K562 (cell line): Measurements from ENCODE around the gene ZDHHC8. TPM values are rescaled to one million over a fixed set of nuclear protein-coding genes. Genes with fewer than 3 reads are reported as not detected.

ENCODE experiments used
- ATF2 ChIP-seq: sonication (generic); formaldehyde crosslinking; IDR thresholded peaks from 2 replicates; pipeline ENCODE4 v1.8.1; 2022; ENCODE audit warnings: missing genetic modification reagents
- CBX1 ChIP-seq: sonication (generic); IDR thresholded peaks from 2 replicates; pipeline ENCODE4 v1.6.1; 2016; ENCODE audit warnings: antibody characterized with exemption, low read depth, mild to moderate bottlenecking
- MLLT1 ChIP-seq, 2 experiments: fragments of 450-650 bp; IDR thresholded peaks; 2 replicates each; pipeline ENCODE4 v1.6.1; 2016
- MTF1 ChIP-seq: fragments of 250-450 bp; sonication (Bioruptor Pico); IDR thresholded peaks from 2 replicates; pipeline ENCODE4 v1.9.0; 2021; ENCODE audit warnings: moderate library complexity, mild to moderate bottlenecking, inconsistent platforms, borderline replicate concordance
- RBFOX2 ChIP-seq: fragments of 200-400 bp; formaldehyde crosslinking; IDR thresholded peaks from 2 replicates; pipeline ENCODE4 v1.6.1; 2017; ENCODE audit warnings: low read depth, mild to moderate bottlenecking, low read length, moderate library complexity
- RBM34 ChIP-seq: fragments of 200-400 bp; formaldehyde crosslinking; IDR thresholded peaks from 2 replicates; pipeline ENCODE4 v1.6.1; 2018; ENCODE audit warnings: low read length, borderline replicate concordance; ENCODE audit not compliant: insufficient read depth
- SMARCA4 ChIP-seq: fragments of 450-650 bp; IDR thresholded peaks from 2 replicates; pipeline ENCODE4 v1.6.1; 2016
- TSHZ1 ChIP-seq: fragments of 250-450 bp; sonication (Bioruptor Pico); IDR thresholded peaks from 2 replicates; pipeline ENCODE4 v1.4.0; 2020; ENCODE audit warnings: mild to moderate bottlenecking, moderate library complexity
- ZBTB1 ChIP-seq: sonication (generic); formaldehyde crosslinking; IDR thresholded peaks from 2 replicates; pipeline ENCODE4 v1.8.1; 2023; ENCODE audit warnings: missing genetic modification reagents, low read depth, mild to moderate bottlenecking, borderline replicate concordance
- ZNF134 ChIP-seq: fragments of 250-450 bp; sonication (Bioruptor Pico); conservative IDR thresholded peaks from 2 replicates; pipeline ENCODE4 v1.4.0; 2020
- ZNF561 ChIP-seq: fragments of 450-650 bp; formaldehyde crosslinking; conservative IDR thresholded peaks from 2 replicates; pipeline ENCODE4 v1.4.0; 2020; ENCODE audit warnings: mild to moderate bottlenecking, moderate library complexity
- polyA plus RNA-seq, 8 experiments: library from polyadenylated mRNA; depleted of rRNA in 4 of 8; stranded (reverse) in 5 of 8; unstranded in 3 of 8; fragments of >200 nt; fragmentation: Nextera tagmentation in 2 of 8; fragmentation: Illumina TruSeq in 1 of 8; extraction: Ambion mirVana in 2 of 8; extraction: Trizol in 1 of 8; gene quantifications; 2 replicates each; pipeline versions ENCODE4 v1.2.1 to v1.2.3, GENCODE V29; 2011 to 2014; ENCODE audit warnings: inconsistent platforms in 1 of 8, missing spikeins in 1 of 8
- total RNA-seq, 7 experiments: library from RNA; depleted of rRNA in 6 of 7; stranded (reverse); fragments of >200 nt in 6 of 7; fragmentation: Illumina TruSeq in 2 of 7; extraction: Trizol in 2 of 7; gene quantifications; 2 replicates each; pipeline versions ENCODE4 v1.2.1 to v1.2.3, GENCODE V29; 2011 to 2021; ENCODE audit warnings: low replicate concordance in 1 of 7
- TF ChIP-seq, protein P1 (sequence below): sonication (generic); formaldehyde crosslinking; IDR thresholded peaks from 2 replicates; pipeline ENCODE4 v1.8.1; 2023; ENCODE audit warnings: missing genetic modification reagents, mild to moderate bottlenecking, borderline replicate concordance
- TF ChIP-seq, protein P2 (sequence below): sonication (generic); formaldehyde crosslinking; IDR thresholded peaks from 2 replicates; pipeline ENCODE4 v1.9.0; 2022; ENCODE audit warnings: mild to moderate bottlenecking, missing genetic modification reagents
- TF ChIP-seq, protein P3 (sequence below): fragments of 250-450 bp; sonication (Bioruptor Pico); IDR thresholded peaks from 2 replicates; pipeline ENCODE4 v1.4.0; 2020

ZDHHC8 gene
- total and polyA plus RNA-seq, 9 of the 15 experiments (the other 6 are each of a cell fraction or from before 2014, with no cell fraction given), result 0.04 to 109 (median 16.4) TPM

DNA sequence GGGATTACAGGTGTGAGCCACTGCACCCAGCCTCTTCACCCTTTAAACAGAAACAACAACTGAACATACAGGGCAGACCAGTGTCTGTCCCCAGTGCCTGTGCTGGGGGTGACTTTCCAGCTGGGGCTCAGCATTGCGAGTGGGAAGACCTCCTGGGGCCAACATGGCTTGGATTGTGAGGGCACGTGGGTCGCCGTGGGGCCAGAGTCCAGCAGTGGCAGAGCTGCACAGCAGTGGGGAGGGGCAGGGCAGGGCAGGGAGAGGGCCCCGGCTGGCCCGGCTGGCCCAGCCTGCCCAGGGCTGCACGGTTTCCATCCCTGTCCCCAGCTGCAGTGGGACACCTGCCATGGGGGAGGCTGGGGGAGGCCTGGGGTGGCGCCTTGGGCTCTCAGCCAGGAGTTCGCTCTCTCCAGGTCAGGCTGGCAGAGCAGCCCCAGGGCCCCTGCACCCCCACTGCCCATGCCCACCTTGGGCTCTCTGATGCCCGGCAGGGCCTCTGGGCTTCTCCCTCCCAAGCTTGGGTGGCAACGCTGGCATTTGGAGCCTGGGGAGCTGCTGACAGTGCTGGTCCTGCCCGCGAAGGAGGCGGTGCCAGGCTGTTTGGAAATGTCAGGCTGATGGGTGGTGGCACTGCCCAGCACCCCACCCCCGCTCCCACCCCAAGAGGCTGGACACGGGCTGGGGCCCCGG, 49.7 kb downstream of the ZDHHC8 start (continued):
- no peak for TF ChIP-seq ZNF561
- TF ChIP-seq MLLT1 (IDR thresholded peaks at IDR 0.05), result no peak
- no peak for TF ChIP-seq TSHZ1 (CRISPR knock-in tag)
- TF ChIP-seq MTF1 (CRISPR knock-in tag), result no peak
- TF ChIP-seq, protein P1, sequence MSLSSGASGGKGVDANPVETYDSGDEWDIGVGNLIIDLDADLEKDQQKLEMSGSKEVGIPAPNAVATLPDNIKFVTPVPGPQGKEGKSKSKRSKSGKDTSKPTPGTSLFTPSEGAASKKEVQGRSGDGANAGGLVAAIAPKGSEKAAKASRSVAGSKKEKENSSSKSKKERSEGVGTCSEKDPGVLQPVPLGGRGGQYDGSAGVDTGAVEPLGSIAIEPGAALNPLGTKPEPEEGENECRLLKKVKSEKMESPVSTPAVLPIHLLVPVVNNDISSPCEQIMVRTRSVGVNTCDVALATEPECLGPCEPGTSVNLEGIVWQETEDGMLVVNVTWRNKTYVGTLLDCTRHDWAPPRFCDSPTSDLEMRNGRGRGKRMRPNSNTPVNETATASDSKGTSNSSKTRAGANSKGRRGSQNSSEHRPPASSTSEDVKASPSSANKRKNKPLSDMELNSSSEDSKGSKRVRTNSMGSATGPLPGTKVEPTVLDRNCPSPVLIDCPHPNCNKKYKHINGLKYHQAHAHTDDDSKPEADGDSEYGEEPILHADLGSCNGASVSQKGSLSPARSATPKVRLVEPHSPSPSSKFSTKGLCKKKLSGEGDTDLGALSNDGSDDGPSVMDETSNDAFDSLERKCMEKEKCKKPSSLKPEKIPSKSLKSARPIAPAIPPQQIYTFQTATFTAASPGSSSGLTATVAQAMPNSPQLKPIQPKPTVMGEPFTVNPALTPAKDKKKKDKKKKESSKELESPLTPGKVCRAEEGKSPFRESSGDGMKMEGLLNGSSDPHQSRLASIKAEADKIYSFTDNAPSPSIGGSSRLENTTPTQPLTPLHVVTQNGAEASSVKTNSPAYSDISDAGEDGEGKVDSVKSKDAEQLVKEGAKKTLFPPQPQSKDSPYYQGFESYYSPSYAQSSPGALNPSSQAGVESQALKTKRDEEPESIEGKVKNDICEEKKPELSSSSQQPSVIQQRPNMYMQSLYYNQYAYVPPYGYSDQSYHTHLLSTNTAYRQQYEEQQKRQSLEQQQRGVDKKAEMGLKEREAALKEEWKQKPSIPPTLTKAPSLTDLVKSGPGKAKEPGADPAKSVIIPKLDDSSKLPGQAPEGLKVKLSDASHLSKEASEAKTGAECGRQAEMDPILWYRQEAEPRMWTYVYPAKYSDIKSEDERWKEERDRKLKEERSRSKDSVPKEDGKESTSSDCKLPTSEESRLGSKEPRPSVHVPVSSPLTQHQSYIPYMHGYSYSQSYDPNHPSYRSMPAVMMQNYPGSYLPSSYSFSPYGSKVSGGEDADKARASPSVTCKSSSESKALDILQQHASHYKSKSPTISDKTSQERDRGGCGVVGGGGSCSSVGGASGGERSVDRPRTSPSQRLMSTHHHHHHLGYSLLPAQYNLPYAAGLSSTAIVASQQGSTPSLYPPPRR (CRISPR knock-in tag), result no peak
- 0 out of 2 replicates have a peak, but pooled peaks have one; percentile 27 for TF ChIP-seq RBFOX2
- TF ChIP-seq, protein P2, sequence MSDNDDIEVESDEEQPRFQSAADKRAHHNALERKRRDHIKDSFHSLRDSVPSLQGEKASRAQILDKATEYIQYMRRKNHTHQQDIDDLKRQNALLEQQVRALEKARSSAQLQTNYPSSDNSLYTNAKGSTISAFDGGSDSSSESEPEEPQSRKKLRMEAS (CRISPR knock-in tag), result 0 out of 2 replicates have a peak, but pooled peaks have one; percentile 1
- TF ChIP-seq ZBTB1, result no peak; the same call in 1 of the 2 replicates
- TF ChIP-seq, protein P3, sequence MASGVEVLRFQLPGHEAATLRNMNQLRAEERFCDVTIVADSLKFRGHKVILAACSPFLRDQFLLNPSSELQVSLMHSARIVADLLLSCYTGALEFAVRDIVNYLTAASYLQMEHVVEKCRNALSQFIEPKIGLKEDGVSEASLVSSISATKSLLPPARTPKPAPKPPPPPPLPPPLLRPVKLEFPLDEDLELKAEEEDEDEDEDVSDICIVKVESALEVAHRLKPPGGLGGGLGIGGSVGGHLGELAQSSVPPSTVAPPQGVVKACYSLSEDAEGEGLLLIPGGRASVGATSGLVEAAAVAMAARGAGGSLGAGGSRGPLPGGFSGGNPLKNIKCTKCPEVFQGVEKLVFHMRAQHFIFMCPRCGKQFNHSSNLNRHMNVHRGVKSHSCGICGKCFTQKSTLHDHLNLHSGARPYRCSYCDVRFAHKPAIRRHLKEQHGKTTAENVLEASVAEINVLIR, result no peak
- TF ChIP-seq ZNF134 (CRISPR knock-in tag), result no peak
- TF ChIP-seq RBM34, result no peak
- TF ChIP-seq ATF2, result peak; percentile 39; the same call in 1 of the 2 replicates
- TF ChIP-seq CBX1, result no peak
- no peak for TF ChIP-seq SMARCA4
